GM13977 (cell line): ENCODE measurements around the gene SLC24A3.

Source experiments
- DNase-seq: peaks from one replicate; pipeline ENCODE4 v3.0.0; 2012; ENCODE audit warnings: low spot score
- in situ Hi-C: fragments of 300-500 bp; cut with MboI; formaldehyde crosslinking; loops from one replicate; pipeline ENCODE4 v1.12.0; 2022; ENCODE audit warnings: low sequenced_read_pairs, low pct_unique_long_range_greater_than_20kb, mixed read lengths, inconsistent platforms; ENCODE audit not compliant: unreplicated experiment
- TF ChIP-seq, protein P1 (sequence below): IDR thresholded peaks from 2 replicates; pipeline ENCODE4 v1.5.1; 2012; ENCODE audit warnings: mild to moderate bottlenecking, control low read depth; ENCODE audit not compliant: insufficient read depth; ENCODE audit errors: extremely low read depth, missing control alignments

SLC24A3 gene

DNA sequence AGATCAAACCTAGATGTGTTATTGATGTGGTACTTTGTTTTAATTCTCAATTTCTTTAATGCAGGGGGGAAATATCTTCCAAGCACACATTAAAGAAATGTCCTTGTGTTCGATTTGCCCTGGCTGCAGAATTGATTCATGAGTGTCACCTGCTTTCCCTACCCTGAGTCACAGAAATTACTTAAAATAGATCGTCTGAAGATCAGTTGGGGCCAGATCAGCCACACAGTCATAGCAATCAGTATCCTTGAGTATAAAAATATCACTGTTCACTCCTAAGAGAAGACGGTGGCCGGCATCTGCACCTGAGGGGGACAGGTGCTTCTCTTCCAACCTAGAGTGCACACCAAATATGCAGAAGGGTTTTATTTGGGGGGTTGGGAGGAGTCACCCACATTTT, 430.4 kb downstream of the SLC24A3 start:
- TF ChIP-seq, protein P1, sequence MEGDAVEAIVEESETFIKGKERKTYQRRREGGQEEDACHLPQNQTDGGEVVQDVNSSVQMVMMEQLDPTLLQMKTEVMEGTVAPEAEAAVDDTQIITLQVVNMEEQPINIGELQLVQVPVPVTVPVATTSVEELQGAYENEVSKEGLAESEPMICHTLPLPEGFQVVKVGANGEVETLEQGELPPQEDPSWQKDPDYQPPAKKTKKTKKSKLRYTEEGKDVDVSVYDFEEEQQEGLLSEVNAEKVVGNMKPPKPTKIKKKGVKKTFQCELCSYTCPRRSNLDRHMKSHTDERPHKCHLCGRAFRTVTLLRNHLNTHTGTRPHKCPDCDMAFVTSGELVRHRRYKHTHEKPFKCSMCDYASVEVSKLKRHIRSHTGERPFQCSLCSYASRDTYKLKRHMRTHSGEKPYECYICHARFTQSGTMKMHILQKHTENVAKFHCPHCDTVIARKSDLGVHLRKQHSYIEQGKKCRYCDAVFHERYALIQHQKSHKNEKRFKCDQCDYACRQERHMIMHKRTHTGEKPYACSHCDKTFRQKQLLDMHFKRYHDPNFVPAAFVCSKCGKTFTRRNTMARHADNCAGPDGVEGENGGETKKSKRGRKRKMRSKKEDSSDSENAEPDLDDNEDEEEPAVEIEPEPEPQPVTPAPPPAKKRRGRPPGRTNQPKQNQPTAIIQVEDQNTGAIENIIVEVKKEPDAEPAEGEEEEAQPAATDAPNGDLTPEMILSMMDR = no peak
- in situ Hi-C loops = no loop called here
- no peak for DNase-seq

DNA sequence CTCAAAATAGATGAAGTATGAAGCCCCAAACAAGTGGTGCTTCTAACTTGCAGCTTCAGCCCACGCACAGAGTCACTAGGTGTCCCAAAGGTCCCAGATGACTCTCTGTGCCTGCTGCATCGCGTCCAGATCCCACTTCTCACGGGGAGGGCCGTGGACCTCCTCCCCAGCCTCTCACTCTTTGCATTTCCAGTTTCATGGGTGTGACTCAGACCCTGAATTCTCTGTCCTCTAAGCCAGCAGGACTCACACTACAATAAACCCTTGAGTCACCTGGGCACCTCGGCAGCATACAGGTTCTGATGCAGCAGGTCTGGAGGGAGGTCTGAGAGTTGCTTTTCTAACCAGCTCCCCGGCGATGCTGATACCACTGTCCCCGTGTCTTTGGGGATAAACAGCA, 431.6 kb downstream of the SLC24A3 start:
- in situ Hi-C loops = no loop called here
- TF ChIP-seq, protein P1 = no peak
- DNase-seq = peak; percentile 21

GRCh38 chr20:19646963-19647362, 434.5 kb downstream of the SLC24A3 start:
- TF ChIP-seq, protein P1 = no peak
- in situ Hi-C loops = no loop called here
- DNase-seq = no peak

- DNase-seq = no peak
- in situ Hi-C loops = no loop called here
- TF ChIP-seq, protein P1 = no peak
Observed at GRCh38 chr20:19648024-19648423, 435.6 kb downstream of the SLC24A3 start.

GRCh38 chr20:19649041-19649440, 436.6 kb downstream of the SLC24A3 start:
- TF ChIP-seq, protein P1 = no peak

DNA sequence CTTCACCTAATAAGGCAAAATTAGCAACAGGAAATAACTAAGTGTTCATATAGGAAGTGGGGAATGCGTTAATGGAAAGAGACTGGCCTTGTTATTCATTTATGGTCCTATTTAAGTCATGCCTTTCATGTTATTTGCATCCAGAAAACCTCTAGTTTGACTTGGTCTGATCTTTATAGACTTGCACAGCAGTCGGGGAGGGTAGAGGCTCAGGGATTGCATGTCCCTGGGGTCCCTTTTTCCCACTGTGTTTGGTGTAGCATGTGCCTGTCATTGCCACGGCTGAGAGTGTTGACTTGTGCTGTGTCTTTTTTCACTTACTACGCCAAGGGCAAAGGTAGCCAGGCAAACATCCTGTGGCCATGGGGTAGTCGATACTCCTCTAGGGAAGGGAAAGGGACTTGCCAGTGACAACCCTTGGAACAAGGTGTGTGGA, 440.2 kb downstream of the SLC24A3 start:
- no peak for DNase-seq
- in situ Hi-C loops = loop anchor here (25.0 kb wide), 1 partner anchor 440 kb away; the partner anchor contains the start of gene SLC24A3
- TF ChIP-seq, protein P1 = no peak

More at GRCh38 chr20:19649041-19649440, 436.6 kb downstream of the SLC24A3 start:
- DNase-seq = no peak
- in situ Hi-C loops = no loop called here
